Measurements from ENCODE around the gene NECAB2.

Gene NECAB2

GRCh38 chr16:83967838-83968305, at the start of gene NECAB2:
Gene NECAB2, plus strand, starts transcription at chr16:83968244. Its CDS starts 405 bp downstream, at chr16:83968649.
- peak in 4 of 14 donors; percentile 11 to 49 (median 40) for DNase-seq

- DNase-seq, result no peak
These were observed 47.1 kb upstream of the NECAB2 start for GRCh38 chr16:83920894-83921491.

GRCh38 chr16:83923581-83924365, 44.3 kb upstream of the NECAB2 start:
- no peak for DNase-seq

- DNase-seq, result no peak
These were observed 43.4 kb upstream of the NECAB2 start for GRCh38 chr16:83924686-83925085.

GRCh38 chr16:83925095-83925905, 42.7 kb upstream of the NECAB2 start:
- no peak for DNase-seq

- DNase-seq, result peak in 1 of 14 donors; percentile 24
These were observed 41.9 kb upstream of the NECAB2 start for GRCh38 chr16:83925957-83926725.

- DNase-seq, result peak in 9 of 14 donors; percentile 6 to 61 (median 22)
These were observed 41.2 kb upstream of the NECAB2 start for GRCh38 chr16:83926726-83927397.

GRCh38 chr16:83928341-83929055, 39.5 kb upstream of the NECAB2 start:
- no peak for DNase-seq

GRCh38 chr16:83929811-83930555, 38.1 kb upstream of the NECAB2 start:
- no peak for DNase-seq

- no peak for DNase-seq
These were observed 37.1 kb upstream of the NECAB2 start for GRCh38 chr16:83930730-83931500.

GRCh38 chr16:83931556-83931955, 36.5 kb upstream of the NECAB2 start:
- no peak for DNase-seq

GRCh38 chr16:83932304-83932703, 35.7 kb upstream of the NECAB2 start:
- no peak for DNase-seq

GRCh38 chr16:83932955-83933673, 34.9 kb upstream of the NECAB2 start:
- DNase-seq, result no peak

GRCh38 chr16:83933885-83934683, 34.0 kb upstream of the NECAB2 start:
- DNase-seq, result no peak

- no peak for DNase-seq
These were observed 33.4 kb upstream of the NECAB2 start for GRCh38 chr16:83934684-83934977.

- no peak for DNase-seq
These were observed 32.8 kb upstream of the NECAB2 start for GRCh38 chr16:83935005-83935857.

- no peak for DNase-seq
These were observed 32.2 kb upstream of the NECAB2 start for GRCh38 chr16:83935858-83936255.
